Activated T-helper 2 cell treated with anti-CD3 and anti-CD28 coated beads, Interferon-gamma antibody, Interleukin-2, Interleukin-4, amounts not matched to agents 10 μg/mL and 5 μg/mL and 100 μg/mL, durations not matched to agents 14 hours and 24 hours and 36 hours (primary cell): ENCODE measurements around the gene SEC16A. TPM values are rescaled to one million over a fixed set of nuclear protein-coding genes. Genes with fewer than 3 reads are reported as not detected.

Experiments
- DNase-seq: peaks from one replicate; pipeline ENCODE4 v3.0.0; 2021; ENCODE audit warnings: low spot score
- H3K27ac Mint-ChIP-seq: one replicate; pipeline ENCODE4 v1.8.0; 2021; ENCODE audit warnings: mixed read lengths
- H3K27me3 Mint-ChIP-seq: one replicate; pipeline ENCODE4 v1.8.0; 2021; ENCODE audit warnings: low read depth, mixed read lengths
- H3K36me3 Mint-ChIP-seq: one replicate; pipeline ENCODE4 v1.8.0; 2021; ENCODE audit warnings: low read depth, mixed read lengths
- H3K4me1 Mint-ChIP-seq: one replicate; pipeline ENCODE4 v1.8.0; 2021; ENCODE audit warnings: low read depth, mixed read lengths
- H3K4me3 Mint-ChIP-seq: one replicate; pipeline ENCODE4 v1.8.0; 2021; ENCODE audit warnings: low read depth, mild to moderate bottlenecking, moderate library complexity, mixed read lengths
- H3K9me3 Mint-ChIP-seq: one replicate; pipeline ENCODE4 v1.8.0; 2021; ENCODE audit warnings: mixed read lengths
- intact Hi-C: fragments of 100-400 bp; cut with micrococcal nuclease; formaldehyde crosslinking; loops from one replicate; pipeline ENCODE4 v1.15.1; 2023
- total RNA-seq: library from RNA; stranded (reverse); gene quantifications from 2 replicates; pipeline ENCODE4 v1.2.3, GENCODE V29; 2022

Gene SEC16A
- total RNA-seq, 1 donor from 2014 or later: 74.5 TPM

DNA sequence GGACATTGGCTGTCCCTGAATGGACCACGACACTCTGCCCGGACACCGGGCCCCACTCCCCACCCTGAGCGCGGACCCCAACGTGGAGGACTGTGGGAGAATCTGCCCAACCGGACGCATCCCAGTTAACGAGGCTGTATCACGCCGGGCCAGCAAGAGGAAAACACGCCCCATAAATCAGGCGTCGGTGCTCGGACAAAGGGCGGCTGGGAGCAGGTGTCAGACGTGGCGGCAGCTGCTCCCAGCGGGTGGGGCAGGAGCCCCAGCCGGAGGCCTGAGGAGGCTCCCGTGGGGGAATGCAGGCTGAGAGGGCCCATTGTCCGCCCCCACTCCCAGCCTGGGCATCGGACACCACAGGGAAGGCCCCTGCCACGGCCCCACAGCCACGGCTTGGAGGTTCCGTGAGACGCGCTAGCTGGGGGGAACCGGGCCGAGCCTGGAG is 43.8 kb upstream of the SEC16A start:
- Mint-ChIP-seq H3K4me1 (peaks cover 4% of the 10 kb centered on the region), H3K4me3 (no peak overlapping the region), H3K27me3 (no peaks in the 10 kb centered on the region), H3K27ac (no peak overlapping the region), H3K9me3 (no peaks in the 10 kb centered on the region), H3K36me3 (peaks cover 6% of the 10 kb centered on the region)
- intact Hi-C loops: no loop called here
- DNase-seq: no peak

DNA sequence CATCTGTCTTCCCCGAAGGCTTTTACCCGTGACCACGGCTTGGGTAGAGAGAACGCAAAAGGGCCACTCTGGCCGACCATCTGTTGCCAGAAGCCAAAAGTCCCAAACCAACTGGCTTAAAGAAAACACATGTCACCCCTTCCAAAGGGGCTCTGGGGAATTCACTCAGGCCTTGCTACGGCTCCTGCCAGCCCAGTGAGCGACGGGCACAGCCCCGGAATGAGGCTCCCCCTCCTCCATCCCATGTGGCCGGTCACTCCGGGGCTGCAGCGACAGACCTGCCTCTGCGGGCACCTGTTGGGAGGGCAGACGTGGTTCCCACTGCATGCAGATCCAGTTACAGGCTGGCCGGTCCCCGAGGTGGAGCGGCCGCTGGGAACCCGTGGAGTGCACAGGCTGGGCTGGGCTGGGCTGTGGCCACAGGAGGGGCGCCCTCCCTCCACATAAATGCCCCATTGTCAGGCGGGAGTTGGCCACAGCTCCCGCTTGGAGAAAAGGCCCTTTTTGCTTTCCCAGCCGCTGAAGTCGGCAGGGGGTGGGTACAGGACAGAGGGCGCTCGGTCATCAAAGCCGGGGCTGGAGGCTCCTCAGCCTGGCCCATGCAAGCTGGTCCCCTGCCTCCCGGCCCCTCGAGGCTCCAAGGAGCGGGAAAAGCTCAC is 43.1 kb upstream of the SEC16A start:
- H3K4me1 Mint-ChIP-seq: peaks cover 2% of the 10 kb centered on the region
- no peak overlapping the region for H3K27ac Mint-ChIP-seq
- DNase-seq: no peak

DNA sequence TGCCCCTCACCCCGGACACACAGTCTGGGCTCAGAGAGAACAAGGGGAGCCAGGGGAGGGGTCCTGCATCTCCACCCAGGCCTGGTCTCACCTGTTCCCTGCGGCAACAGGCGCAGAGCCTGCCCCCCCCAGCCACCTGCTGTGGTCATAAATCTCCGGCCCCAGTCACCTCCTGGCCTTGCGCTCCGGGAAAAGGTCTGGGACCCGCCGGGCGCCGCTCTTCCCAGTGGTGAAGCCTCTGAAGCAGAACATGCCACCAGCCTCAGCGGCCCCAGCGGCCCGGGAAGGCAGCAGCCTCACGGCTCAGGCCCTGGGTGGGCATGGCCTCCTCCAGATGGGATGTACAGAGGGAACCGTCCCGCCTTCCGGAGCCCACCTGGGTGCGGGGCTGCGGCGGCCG is 42.4 kb upstream of the SEC16A start:
- intact Hi-C loops: no loop called here
- peaks cover 4% of the 10 kb centered on the region for H3K36me3 Mint-ChIP-seq
- no peak for DNase-seq
- H3K9me3 Mint-ChIP-seq: no peaks in the 10 kb centered on the region
- H3K4me3 Mint-ChIP-seq: no peak overlapping the region
- H3K27ac Mint-ChIP-seq: no peak overlapping the region
- H3K27me3 Mint-ChIP-seq: no peaks in the 10 kb centered on the region
- H3K4me1 Mint-ChIP-seq: no peaks in the 10 kb centered on the region

More for the DNA sequence above, 43.1 kb upstream of the SEC16A start:
- Mint-ChIP-seq H3K36me3 (peaks cover 4% of the 10 kb centered on the region), H3K27me3 (no peaks in the 10 kb centered on the region), H3K4me3 (no peak overlapping the region), H3K9me3 (no peaks in the 10 kb centered on the region)
- intact Hi-C loops: no loop called here

DNA sequence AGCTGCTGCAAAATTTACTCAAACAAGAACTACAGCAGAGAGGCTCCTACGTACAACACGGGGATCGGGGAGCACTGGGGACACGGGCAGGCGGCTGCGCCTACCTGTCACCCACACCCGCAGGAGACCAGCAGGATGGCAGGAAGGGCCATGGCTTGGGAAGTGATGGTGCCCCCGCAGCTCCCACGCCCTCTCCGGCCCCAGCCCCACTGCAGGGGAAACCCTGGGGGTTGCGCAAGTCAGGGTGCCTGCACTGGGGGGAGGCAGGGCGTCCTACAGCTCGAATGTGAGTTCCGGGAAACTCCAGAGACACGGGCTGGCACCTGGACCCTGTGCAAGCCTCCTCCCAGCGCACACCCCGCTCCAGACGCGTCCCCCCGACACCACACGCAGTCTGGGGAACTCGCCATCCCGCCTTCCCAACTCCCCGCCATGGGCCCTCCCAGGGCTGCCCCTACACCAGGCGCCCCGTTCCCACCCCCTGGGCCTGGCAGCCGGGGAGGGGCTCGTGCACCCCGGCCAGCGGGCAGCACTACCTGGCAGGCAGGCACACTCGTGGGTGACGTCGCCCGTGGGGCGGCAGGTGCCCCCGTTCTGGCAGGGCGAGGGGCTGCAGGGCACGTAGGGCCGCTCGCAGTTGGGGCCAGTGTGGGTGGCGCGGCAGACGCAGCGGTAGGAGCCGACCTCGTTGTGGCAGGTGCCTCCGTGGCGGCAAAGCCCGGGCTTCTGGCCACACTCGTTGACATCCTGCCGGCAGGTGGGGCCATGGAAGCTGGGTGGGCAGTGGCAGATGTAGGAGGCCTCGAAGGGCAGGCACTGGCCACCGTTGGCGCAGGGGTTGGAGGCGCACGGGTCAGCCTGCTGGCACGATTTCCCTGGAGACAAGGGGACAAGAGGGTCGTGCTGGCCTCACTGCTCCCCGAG is 39.7 kb upstream of the SEC16A start:
- Mint-ChIP-seq H3K9me3 (no peaks in the 10 kb centered on the region), H3K36me3 (peaks cover 10% of the 10 kb centered on the region), H3K27ac (no peak overlapping the region), H3K4me1 (no peaks in the 10 kb centered on the region), H3K27me3 (no peaks in the 10 kb centered on the region), H3K4me3 (no peak overlapping the region)
- intact Hi-C loops: no loop called here
- no peak for DNase-seq

DNA sequence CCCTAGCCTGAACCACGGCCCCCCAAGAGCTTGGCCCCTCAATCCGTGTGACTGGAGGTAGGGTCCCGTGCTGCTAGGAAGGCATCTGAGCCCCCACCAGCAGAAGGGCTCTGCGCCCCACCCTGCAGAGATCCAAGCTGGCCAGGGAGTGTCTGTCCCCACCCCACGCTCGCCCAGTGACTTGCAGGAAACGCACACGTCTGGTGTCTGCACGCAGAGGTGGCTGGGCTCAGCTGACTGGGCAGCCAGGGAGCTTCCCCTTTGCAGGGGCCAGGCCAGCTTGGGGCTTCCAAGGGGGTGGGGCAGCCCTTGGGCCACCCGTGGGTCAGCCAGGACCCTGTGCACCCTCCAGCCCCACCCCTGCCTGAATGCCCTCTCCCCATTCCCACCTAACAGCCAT is 38.7 kb upstream of the SEC16A start:
- H3K4me3 Mint-ChIP-seq: no peak overlapping the region
- H3K9me3 Mint-ChIP-seq: no peaks in the 10 kb centered on the region
- H3K27me3 Mint-ChIP-seq: no peaks in the 10 kb centered on the region
- no peak for DNase-seq
- no peaks in the 10 kb centered on the region for H3K4me1 Mint-ChIP-seq
- intact Hi-C loops: no loop called here
- H3K27ac Mint-ChIP-seq: no peak overlapping the region
- H3K36me3 Mint-ChIP-seq: peaks cover 10% of the 10 kb centered on the region

DNA sequence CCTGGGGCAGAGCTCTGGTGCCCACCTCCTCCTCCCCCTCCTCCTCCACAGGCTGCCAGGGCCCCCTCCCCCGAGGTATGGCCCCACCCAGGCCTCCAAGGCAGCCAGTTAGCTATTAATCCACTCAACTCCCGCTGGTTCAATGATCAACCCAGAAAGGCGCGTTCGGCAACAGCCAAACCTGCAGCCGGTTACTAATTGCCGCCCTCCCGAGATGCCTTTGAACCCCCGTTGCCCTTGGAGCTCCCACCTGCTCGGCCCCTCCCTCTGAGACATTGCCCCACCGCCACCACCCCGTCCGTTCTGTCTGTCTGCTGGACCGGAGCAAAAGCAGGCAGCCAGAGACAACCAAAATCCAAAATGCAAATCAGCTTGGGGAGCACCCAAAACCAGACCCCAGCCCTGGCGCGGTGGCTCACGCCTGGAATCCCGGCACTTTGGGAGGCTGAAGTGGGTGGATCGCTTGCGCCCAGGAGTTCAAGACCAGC is 37.3 kb upstream of the SEC16A start:
- intact Hi-C loops: no loop called here
- H3K27ac Mint-ChIP-seq: no peak overlapping the region

DNA sequence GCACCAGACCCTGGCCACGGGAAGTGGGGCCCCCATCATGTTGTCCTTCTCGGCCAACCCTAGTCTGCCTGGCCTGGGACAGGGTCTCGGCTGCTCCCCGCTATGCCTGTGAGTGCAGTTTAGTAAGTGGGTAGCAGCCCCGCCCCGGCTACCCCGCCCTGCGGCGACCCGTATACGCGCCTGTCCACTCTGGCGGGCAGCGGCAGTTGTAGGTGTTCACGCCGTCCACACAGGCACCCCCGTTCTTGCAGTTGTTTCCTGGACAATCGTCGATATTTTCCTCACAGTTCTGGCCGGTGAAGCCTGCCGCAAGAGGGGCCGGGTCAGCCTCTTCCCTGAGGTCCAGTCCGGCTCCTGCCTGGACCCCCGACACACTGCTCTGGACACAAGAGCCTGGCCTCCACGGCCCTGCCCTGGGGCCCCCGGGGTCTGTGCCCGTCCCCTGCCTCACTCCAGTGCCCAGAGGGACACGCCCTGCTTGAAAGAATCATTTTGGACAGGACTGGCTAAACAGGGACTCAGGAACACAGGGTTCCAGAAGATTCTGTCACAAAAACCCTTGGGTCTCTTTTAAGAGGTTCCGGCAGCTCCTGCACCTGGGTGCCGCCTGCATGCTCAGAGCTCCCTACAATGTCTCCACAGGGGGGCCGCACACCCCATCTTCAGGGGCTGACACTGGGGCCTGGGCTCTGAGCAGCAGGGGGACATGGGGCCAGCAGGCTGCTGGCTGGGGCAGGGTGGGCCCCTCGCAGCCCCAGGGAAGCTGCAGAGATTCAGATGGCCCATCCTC is 36.6 kb upstream of the SEC16A start:
- H3K27me3 Mint-ChIP-seq: no peaks in the 10 kb centered on the region
- intact Hi-C loops: no loop called here
- H3K27ac Mint-ChIP-seq: no peak overlapping the region
- no peak for DNase-seq
- no peak overlapping the region for H3K4me3 Mint-ChIP-seq
- H3K4me1 Mint-ChIP-seq: no peaks in the 10 kb centered on the region
- peaks cover 25% of the 10 kb centered on the region for H3K36me3 Mint-ChIP-seq
- no peaks in the 10 kb centered on the region for H3K9me3 Mint-ChIP-seq

More for the DNA sequence above, 37.3 kb upstream of the SEC16A start:
- Mint-ChIP-seq H3K27me3 (no peaks in the 10 kb centered on the region), H3K36me3 (peaks cover 19% of the 10 kb centered on the region), H3K4me1 (no peaks in the 10 kb centered on the region), H3K4me3 (no peak overlapping the region), H3K9me3 (no peaks in the 10 kb centered on the region)
- no peak for DNase-seq

DNA sequence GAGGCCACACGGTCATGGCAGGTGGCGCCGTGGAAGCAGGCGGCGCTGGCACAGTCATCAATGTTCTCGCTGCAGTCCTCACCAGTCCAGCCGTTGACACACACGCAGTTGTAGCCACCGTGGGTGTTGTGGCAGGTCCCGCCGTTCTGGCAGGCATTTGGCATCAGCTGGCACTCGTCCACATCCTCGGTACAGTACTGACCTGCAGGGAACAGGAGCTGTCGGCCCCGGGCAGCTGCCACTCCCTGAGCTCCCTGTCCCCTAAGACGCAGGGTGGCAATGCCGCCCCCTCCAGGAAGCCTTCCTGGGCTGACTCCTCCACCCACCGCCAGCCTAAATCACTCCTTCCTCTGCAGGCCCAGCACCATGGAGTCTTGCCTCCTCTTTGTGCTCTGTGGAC is 35.8 kb upstream of the SEC16A start:
- Mint-ChIP-seq H3K27me3 (no peaks in the 10 kb centered on the region), H3K27ac (no peak overlapping the region), H3K4me1 (no peaks in the 10 kb centered on the region), H3K9me3 (no peaks in the 10 kb centered on the region), H3K36me3 (peaks cover 26% of the 10 kb centered on the region), H3K4me3 (no peak overlapping the region)
- intact Hi-C loops: no loop called here
- no peak for DNase-seq

DNA sequence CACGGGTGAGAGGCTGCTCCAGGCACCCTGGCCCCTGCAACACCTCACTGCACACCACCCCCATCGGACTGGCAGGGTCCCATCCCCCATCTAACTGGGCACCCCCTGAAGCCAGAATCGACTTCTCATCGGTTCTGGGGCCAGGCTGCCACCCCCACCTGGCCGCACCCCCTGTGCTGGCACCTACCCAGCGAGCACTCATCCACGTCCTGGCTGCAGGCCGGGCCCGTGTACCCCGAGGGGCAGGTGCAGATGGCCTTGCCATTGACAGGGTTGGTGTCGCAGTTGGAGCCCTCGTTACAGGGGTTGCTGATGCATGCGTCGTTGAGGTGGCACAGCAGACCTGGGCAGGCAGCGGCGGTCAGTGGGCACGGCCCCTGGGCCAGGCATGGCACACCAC is 35.1 kb upstream of the SEC16A start:
- no peak overlapping the region for H3K27ac Mint-ChIP-seq
- intact Hi-C loops: no loop called here

DNA sequence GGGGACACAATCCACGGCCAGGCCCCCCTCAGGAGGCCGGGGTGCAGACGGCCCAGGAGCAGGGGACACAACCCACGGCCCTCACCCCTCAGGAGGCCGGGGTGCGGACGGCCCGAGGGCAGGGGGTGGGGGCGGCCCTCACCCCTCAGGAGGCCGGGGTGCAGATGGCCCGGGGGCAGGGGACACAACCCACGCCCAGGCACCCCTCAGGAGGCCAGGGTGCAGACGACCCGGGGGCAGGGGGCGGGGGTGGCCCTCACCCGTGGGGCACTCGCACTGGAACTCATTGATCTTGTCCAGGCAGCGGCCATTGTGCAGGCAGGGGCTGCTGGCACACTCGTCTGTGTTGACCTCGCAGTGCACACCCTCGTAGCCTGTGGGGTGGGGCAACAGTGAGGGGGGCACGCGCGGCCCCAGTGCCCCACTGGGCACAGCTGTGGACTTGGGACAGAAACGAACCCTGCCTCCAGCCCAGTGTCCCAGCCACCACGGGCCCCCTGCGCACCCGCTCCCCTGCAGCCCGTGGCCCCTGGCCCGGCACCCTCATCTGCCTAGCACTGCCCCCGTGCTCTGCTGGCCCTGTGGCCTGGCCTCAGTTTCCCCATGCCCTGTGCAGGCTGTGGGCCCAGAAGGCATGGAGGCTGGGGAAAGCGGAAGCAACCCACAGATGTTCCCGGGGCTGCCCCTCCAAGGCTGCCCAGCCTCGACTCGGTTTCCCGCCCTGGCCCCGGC is 34.3 kb upstream of the SEC16A start:
- peaks cover 30% of the 10 kb centered on the region for H3K36me3 Mint-ChIP-seq
- no peak overlapping the region for H3K4me3 Mint-ChIP-seq
- H3K4me1 Mint-ChIP-seq: no peaks in the 10 kb centered on the region
- intact Hi-C loops: no loop called here
- H3K27me3 Mint-ChIP-seq: no peaks in the 10 kb centered on the region
- no peak for DNase-seq
- no peaks in the 10 kb centered on the region for H3K9me3 Mint-ChIP-seq
- no peak overlapping the region for H3K27ac Mint-ChIP-seq

More for the DNA sequence above, 35.1 kb upstream of the SEC16A start:
- H3K9me3 Mint-ChIP-seq: no peaks in the 10 kb centered on the region
- H3K4me1 Mint-ChIP-seq: no peaks in the 10 kb centered on the region
- H3K27me3 Mint-ChIP-seq: no peaks in the 10 kb centered on the region
- H3K4me3 Mint-ChIP-seq: no peak overlapping the region
- H3K36me3 Mint-ChIP-seq: peaks cover 31% of the 10 kb centered on the region
- DNase-seq: no peak

DNA sequence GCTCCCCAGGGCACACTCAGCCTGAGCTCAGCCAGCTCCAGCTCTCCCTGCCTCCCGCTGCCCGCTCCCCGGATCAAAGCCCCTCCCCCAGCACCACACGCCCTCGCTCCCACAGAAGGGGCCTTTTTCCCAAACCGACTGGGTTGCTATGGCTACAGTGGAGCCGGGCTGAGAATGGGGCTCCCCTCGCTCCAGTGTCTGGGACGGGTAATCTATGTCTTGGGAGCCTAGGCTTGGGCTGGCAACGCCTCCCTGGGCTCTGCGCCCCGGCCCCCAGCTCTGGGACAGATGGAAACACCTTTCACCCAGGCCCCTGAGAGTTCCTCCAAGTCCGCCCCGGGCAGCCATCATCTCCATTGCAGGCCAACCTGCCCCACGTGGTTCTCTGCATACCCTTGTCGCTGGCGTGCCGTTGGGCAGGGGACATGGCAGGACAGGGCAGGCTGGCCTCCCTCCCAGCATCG is 33.4 kb upstream of the SEC16A start:
- Mint-ChIP-seq H3K4me3 (no peak overlapping the region), H3K36me3 (peaks cover 29% of the 10 kb centered on the region), H3K27ac (no peak overlapping the region), H3K27me3 (no peaks in the 10 kb centered on the region), H3K9me3 (no peaks in the 10 kb centered on the region), H3K4me1 (no peaks in the 10 kb centered on the region)
- intact Hi-C loops: no loop called here
- no peak for DNase-seq

DNA sequence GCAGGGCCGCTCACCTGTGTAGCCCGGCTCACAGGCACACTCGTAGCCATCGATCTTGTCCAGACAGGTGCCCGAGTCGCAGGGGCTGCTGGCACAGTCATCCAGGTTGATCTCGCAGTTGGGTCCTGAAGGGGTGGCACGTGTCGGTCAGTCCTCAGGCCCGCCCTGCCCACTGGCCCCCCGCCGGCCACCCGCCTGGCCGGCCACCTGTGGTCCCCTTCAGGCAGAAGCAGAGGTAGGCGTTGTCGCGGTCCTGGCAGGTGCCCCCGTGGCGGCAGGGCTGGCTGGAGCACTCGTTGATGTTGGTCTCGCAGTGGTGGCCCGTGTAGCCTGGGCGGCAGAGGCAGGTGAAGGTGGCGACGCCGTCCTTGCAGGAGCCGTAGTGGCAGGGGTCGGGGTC is 32.4 kb upstream of the SEC16A start:
- Mint-ChIP-seq H3K4me3 (no peak overlapping the region), H3K27ac (no peak overlapping the region), H3K4me1 (no peaks in the 10 kb centered on the region), H3K27me3 (no peaks in the 10 kb centered on the region), H3K9me3 (no peaks in the 10 kb centered on the region), H3K36me3 (peaks cover 33% of the 10 kb centered on the region)
- intact Hi-C loops: no loop called here
- no peak for DNase-seq
